Epithelial cell of esophagus (primary cell): ENCODE results near the gene ABCG2.
A peak's percentile ranks its signal among the peaks of the same experiment; 100 is the strongest.

Experiments used
- DNase-seq: peaks from one replicate; pipeline ENCODE4 v3.0.0; 2010; ENCODE audit warnings: low read depth
- H3K4me3 ChIP-seq: 2 replicates; pipeline ENCODE4 v1.5.1; 2011; ENCODE audit warnings: mild to moderate bottlenecking, low read length, control low read depth
- CTCF ChIP-seq: IDR thresholded peaks from 2 replicates; pipeline ENCODE4 v1.5.1; 2011; ENCODE audit warnings: low read depth, mild to moderate bottlenecking, low read length, control low read depth, inconsistent platforms; ENCODE audit not compliant: insufficient read depth; ENCODE audit errors: missing control alignments

The ABCG2 gene

DNA sequence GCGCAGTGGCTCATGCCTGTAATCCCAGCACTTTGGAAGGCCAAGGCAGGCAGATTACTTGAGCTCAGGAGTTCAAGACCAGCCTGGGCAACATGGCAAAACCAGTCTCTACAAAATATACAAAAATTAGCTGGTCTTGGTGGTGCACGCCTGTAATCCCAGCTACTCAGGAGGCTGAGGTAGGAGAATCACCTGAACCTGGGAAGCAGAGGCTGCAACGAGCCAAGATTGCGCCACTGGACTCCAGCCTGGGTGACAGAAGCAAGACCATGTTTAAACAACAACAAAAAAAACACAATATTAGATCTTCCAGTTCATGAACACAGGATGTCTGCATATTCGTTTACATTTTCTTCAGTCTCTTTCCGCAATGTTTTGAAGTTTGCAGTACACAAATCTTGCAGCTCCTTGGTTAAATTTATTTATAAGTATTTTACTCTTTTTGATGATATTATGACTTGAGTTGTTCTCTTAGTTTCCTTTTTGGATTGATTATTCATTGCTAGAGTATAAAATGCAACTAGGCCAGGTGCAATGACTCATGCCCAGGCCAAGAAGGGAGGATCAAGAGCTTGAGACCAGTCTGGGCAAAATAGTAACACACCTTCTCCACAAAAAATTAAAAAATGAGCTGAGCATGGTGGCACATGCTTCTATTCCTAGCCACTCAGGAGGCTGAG, 30.4 kb upstream of the ABCG2 start:
- peak; percentile 67 for DNase-seq
- no peak for TF ChIP-seq CTCF
- H3K4me3 ChIP-seq, result no peak overlapping the region

DNA sequence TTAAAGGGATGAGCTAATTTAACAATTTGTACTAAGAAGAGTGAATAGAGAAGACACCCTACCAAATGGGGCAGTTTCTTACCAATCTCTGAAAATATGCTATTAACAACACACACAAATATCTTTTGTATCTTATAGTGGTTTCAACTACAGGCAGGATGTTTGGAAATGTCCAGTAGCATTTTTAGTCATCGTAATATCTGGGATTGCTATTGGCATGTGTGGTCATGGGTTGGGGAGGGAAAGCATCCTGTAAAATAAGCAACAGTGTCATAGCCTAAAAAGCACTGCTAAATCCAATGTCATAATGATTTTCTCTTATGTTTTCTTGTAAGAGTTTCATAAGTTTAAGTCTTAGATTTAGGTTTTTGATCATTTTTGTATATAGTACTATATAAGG, 29.3 kb upstream of the ABCG2 start:
- no peak for DNase-seq
- H3K4me3 ChIP-seq, result no peak overlapping the region
- no peak for TF ChIP-seq CTCF

GRCh38 chr4:88185906-88186305, 27.5 kb upstream of the ABCG2 start:
- DNase-seq, result no peak
- no peak for TF ChIP-seq CTCF

DNA sequence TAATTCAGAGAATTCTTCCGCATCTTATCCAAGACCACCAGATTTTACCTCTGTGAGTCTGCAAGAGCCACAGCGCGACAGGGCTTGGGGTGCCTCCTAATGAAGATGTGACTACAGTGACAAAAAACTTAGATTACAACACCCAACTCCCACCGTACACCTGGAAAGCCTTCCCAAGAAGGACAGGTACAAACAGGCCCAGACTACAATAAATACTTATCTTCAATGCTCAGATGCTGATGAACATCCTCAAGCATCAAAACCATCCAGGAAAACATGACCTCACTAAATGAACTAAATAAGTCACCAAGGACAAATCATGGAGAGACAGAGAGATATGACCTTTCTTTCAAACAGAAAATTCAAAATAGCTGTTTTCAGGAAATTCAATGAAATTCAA, 20.8 kb upstream of the ABCG2 start:
- peak; percentile 87 for DNase-seq
- no peak overlapping the region for H3K4me3 ChIP-seq
- TF ChIP-seq CTCF, result no peak

More at GRCh38 chr4:88185906-88186305, 27.5 kb upstream of the ABCG2 start:
- H3K4me3 ChIP-seq, result no peak overlapping the region

DNA sequence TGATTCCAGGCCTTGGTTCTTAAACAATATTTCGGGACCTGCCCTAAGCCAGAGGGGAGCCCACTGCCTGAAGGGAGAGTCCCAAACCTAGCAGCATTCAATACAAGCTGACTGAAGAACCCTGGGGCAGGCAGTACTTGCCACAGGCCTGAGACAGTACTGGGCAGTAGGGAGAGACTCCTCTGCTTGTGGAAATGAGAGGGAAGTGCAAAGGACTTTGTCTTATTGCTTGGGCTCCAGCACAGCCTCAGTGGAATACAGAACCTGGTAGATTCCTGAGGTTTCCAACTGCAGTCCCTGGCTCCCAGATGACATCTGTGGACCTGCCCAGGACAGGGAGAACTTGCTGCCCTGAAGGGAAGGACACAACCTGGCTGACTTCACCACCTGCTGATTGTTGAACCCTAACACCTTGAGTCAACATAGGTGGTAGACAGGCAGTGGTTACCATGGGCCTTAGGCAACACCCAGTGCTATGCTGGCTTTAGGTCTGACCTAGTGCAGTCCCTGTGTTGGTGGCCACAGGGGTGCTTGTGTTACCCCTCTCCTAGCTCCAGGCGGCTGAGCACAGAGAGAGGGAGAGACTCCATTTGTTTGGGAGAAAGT, 20.3 kb upstream of the ABCG2 start:
- no peak for TF ChIP-seq CTCF
- DNase-seq, result peak; percentile 10
- H3K4me3 ChIP-seq, result no peak overlapping the region

DNA sequence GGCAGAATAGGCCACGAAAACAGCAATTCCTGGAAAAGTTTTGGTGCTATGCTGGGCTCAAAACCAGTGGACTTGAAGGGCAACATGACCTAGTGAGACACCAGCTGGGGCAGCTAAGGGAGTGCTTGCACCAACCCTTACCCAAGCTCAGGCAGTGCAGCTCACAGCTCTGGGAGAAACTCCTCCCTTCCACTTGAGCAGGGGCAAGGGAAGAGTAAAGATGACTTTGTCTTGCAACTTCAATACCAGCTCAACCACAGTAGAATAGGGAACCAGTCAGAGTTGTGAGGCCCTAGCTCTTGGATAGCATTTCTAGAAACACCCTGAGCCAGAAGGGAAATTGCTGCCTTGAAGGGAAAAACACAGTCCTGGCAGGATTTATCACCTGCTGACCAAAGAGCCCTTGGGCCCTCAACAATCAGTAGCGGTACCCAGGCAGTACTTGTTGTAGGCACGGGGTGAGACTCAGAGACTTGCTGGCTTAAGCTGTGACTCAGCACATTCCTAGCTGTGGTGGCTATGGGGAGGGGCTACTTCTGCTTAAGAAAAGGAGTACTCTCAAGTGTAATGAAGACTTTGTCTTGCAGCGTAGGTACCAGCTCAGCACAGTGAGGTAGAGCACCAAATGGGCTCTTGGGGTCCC, 19.7 kb upstream of the ABCG2 start:
- no peak overlapping the region for H3K4me3 ChIP-seq
- no peak for TF ChIP-seq CTCF
- peak; percentile 95 for DNase-seq
